Esophagus squamous epithelium (tissue), 5 donors: ENCODE results near the gene BEND4. TPM values are rescaled to one million over a fixed set of nuclear protein-coding genes. Genes with fewer than 3 reads are reported as not detected.

ENCODE experiments used
- DNase-seq: peaks from one replicate; lab custom pipeline; 2025; lab: John Stamatoyannopoulos, UW
- H3K27ac ChIP-seq, 4 donors: fragments of 200-600 bp; sonication (generic); one replicate each; pipeline ENCODE4 v1.5.1; 2016 to 2019; ENCODE audit warnings: mild to moderate bottlenecking in 1 of 4
- H3K27me3 ChIP-seq, 4 donors: fragments of 200-600 bp; sonication (generic); 1 replicate in 3 of 4; 2 replicates in 1 of 4; pipeline versions ENCODE4 v1.5.1 to v1.6.0; 2017 to 2021; ENCODE audit warnings: antibody characterized with exemption in 1 of 4
- H3K36me3 ChIP-seq, 3 donors: fragments of 200-600 bp; sonication (generic); one replicate each; pipeline ENCODE4 v1.5.1; 2016 to 2019
- H3K4me1 ChIP-seq, 3 donors: fragments of 200-600 bp; sonication (generic); one replicate each; pipeline ENCODE4 v1.5.1; 2017 to 2019
- H3K4me3 ChIP-seq, 4 donors: fragments of 200-600 bp; sonication (generic); 1 replicate in 3 of 4; 2 replicates in 1 of 4; pipeline ENCODE4 v1.5.1; 2016 to 2019; ENCODE audit warnings: mild to moderate bottlenecking in 2 of 4, moderate library complexity in 1 of 4
- H3K9me3 ChIP-seq, 3 donors: fragments of 200-600 bp; sonication (generic); one replicate each; pipeline ENCODE4 v1.5.1; 2016 to 2019
- CTCF ChIP-seq, 6 experiments: fragments of 450-650 bp in 4 of 6; fragments of 200-600 bp in 2 of 6; sonication (generic) in 2 of 6; IDR thresholded peaks; one replicate each; pipeline ENCODE4 v1.5.1; 2016 to 2019; ENCODE audit warnings: antibody characterized with exemption in 6 of 6, mild to moderate bottlenecking in 4 of 6, moderate library complexity in 4 of 6
- POLR2A ChIP-seq, 4 donors: fragments of 450-650 bp; IDR thresholded peaks; one replicate each; pipeline ENCODE4 v1.6.1; 2017; ENCODE audit warnings: antibody characterized with exemption in 4 of 4, mild to moderate bottlenecking in 4 of 4, moderate library complexity in 3 of 4
- WGBS, 2 donors: methylation state at CpG; one replicate each; pipeline ENCODE4 v1.1.5; 2018; 5-methylcytosine and 5-hydroxymethylcytosine counted together
- intact Hi-C: fragments of 100-400 bp; cut with DNase I; formaldehyde crosslinking; loops from one replicate; pipeline ENCODE4 v1.15.0; 2022
- total RNA-seq, 4 donors: library from RNA; depleted of rRNA; stranded (reverse); fragments of >200 nt; gene quantifications; one replicate each; pipeline ENCODE4 v1.1.0, GENCODE V29; 2016
- donor health status: DM: yes; HTN: yes; CAD: no.

Gene BEND4
- total RNA-seq, 4 donors from 2014 or later: under 0.01 TPM; not detected in 3

GRCh38 chr4:42066402-42066801 is 86.1 kb downstream of the BEND4 start:
- Histone ChIP-seq H3K36me3 (peaks cover 0 to 91% (median 5%) of the 10 kb centered on the region in 3 donors), H3K27ac (no peak overlapping the region), H3K9me3 (no peaks in the 10 kb centered on the region), H3K4me3 (no peak overlapping the region), H3K4me1 (no peaks in the 10 kb centered on the region), H3K27me3 (no peaks in the 10 kb centered on the region)
- DNase-seq: no peak
- TF ChIP-seq POLR2A (IDR thresholded peaks at IDR 0.05): no peak
- no peak for TF ChIP-seq CTCF (IDR thresholded peaks at IDR 0.05)
- intact Hi-C loops: no loop called here
- WGBS, 2 donors: 86 to 89% methylated on average over 2 of the region's 2 CpGs

Other genes with a start within 250 kb of the BEND4 start
- 10 to 100 TPM; 37.6 to 69.0 (median 65.6) TPM for gene TMEM33, start 217.2 kb downstream of the BEND4 start, total RNA-seq
- under 1 TPM; under 0.01 to 0.38 (median 0.15) TPM for gene DCAF4L1, start 170.9 kb downstream of the BEND4 start, total RNA-seq
- gene SLC30A9, start 162.1 kb downstream of the BEND4 start, total RNA-seq: 10 to 100 TPM; 37.1 to 52.7 (median 46.4) TPM
- 1 to 10 TPM in 1 of 4 donors, under 1 TPM in 2, not detected in 1; 0.18 to 1.5 (median 0.64) TPM for gene SHISA3, start 244.8 kb upstream of the BEND4 start, total RNA-seq